Peyer's patch (tissue), 4 donors: Measurements from ENCODE around the gene NECAB3. TPM values are rescaled to one million over a fixed set of nuclear protein-coding genes. Genes with fewer than 3 reads are reported as not detected.

Source experiments
- DNase-seq, 3 donors: peaks; one replicate each; pipeline ENCODE4 v3.0.0-alpha.2; 2017 to 2019
- H3K27ac ChIP-seq, 4 donors: fragments of 200-600 bp; sonication (generic); one replicate each; pipeline ENCODE4 v1.5.1; 2016 to 2019
- H3K27me3 ChIP-seq, 2 donors: fragments of 200-600 bp; sonication (generic); one replicate each; pipeline ENCODE4 v1.5.1; 2019
- H3K36me3 ChIP-seq, 3 donors: fragments of 200-600 bp; sonication (generic); one replicate each; pipeline ENCODE4 v1.5.1; 2016 to 2019
- H3K4me1 ChIP-seq, 4 donors: fragments of 200-600 bp; sonication (generic); one replicate each; pipeline ENCODE4 v1.5.1; 2016 to 2019
- H3K4me3 ChIP-seq, 4 donors: fragments of 200-600 bp; sonication (generic); 1 replicate in 3 of 4; 2 replicates in 1 of 4; pipeline ENCODE4 v1.5.1; 2016 to 2019; ENCODE audit warnings: mild to moderate bottlenecking in 1 of 4
- H3K9me3 ChIP-seq, 4 donors: fragments of 200-600 bp; sonication (generic); one replicate each; pipeline ENCODE4 v1.5.1; 2016 to 2019; ENCODE audit warnings: mild to moderate bottlenecking in 1 of 4
- CTCF ChIP-seq, 6 experiments: fragments of 450-650 bp in 4 of 6; fragments of 200-600 bp in 2 of 6; sonication (generic) in 1 of 6; IDR thresholded peaks; one replicate each; pipeline ENCODE4 v1.5.1; 2017 to 2019; ENCODE audit warnings: antibody characterized with exemption in 6 of 6, mild to moderate bottlenecking in 3 of 6, moderate library complexity in 1 of 6
- POLR2A ChIP-seq, 2 donors: fragments of 450-650 bp; IDR thresholded peaks; one replicate each; pipeline ENCODE4 v1.5.1; 2017; ENCODE audit warnings: antibody characterized with exemption in 2 of 2, mild to moderate bottlenecking in 2 of 2, moderate library complexity in 2 of 2
- total RNA-seq, 4 donors: library from RNA; depleted of rRNA; stranded (reverse); fragments of >200 nt; gene quantifications; one replicate each; pipeline ENCODE4 v1.1.0, GENCODE V29; 2016

NECAB3 gene
- total RNA-seq, 4 donors from 2014 or later = 77.1 to 146 (median 110) TPM

- peak in 2 of 3 donors; percentile 83 to 89 for DNase-seq
- Histone ChIP-seq H3K4me3 (no peak overlapping the region), H3K36me3 (no peaks in the 10 kb centered on the region), H3K9me3 (no peaks in the 10 kb centered on the region), H3K27me3 (no peaks in the 10 kb centered on the region), H3K4me1 (peaks cover 0 to 19% (median 14%) of the 10 kb centered on the region in 4 donors), H3K27ac (peak overlapping the region in 2 of 4 donors; percentile 6 to 60)
- TF ChIP-seq CTCF (IDR thresholded peaks at IDR 0.05) (no peak), POLR2A (IDR thresholded peaks at IDR 0.05) (no peak)
These were observed 5.7 kb upstream of the NECAB3 start for GRCh38 chr20:33679758-33680485.

- Histone ChIP-seq H3K9me3 (no peaks in the 10 kb centered on the region), H3K4me1 (peaks cover 0 to 27% (median 20%) of the 10 kb centered on the region in 4 donors), H3K27ac (peak overlapping the region in 2 of 4 donors; percentile 54 to 60), H3K27me3 (no peaks in the 10 kb centered on the region), H3K4me3 (no peak overlapping the region), H3K36me3 (no peaks in the 10 kb centered on the region)
- no peak for TF ChIP-seq POLR2A (IDR thresholded peaks at IDR 0.05)
- no peak for TF ChIP-seq CTCF (IDR thresholded peaks at IDR 0.05)
- no peak for DNase-seq
These were observed 3.9 kb upstream of the NECAB3 start for GRCh38 chr20:33677991-33678702.

- H3K9me3 ChIP-seq = no peaks in the 10 kb centered on the region
- TF ChIP-seq POLR2A (IDR thresholded peaks at IDR 0.05) (no peak), CTCF (IDR thresholded peaks at IDR 0.05) (no peak)
- H3K4me3 ChIP-seq = no peak overlapping the region
- H3K4me1 ChIP-seq = peaks cover 0 to 39% (median 20%) of the 10 kb centered on the region in 4 donors
- H3K36me3 ChIP-seq = no peaks in the 10 kb centered on the region
- no peaks in the 10 kb centered on the region for H3K27me3 ChIP-seq
- no peak for DNase-seq
- peak overlapping the region in 3 of 4 donors; percentile 38 to 82 (median 54) for H3K27ac ChIP-seq
These were observed 2.7 kb upstream of the NECAB3 start for GRCh38 chr20:33676652-33677645.

- Histone ChIP-seq H3K27me3 (no peaks in the 10 kb centered on the region), H3K9me3 (no peaks in the 10 kb centered on the region), H3K4me1 (peaks cover 0 to 39% (median 20%) of the 10 kb centered on the region in 4 donors), H3K27ac (peak overlapping the region; percentile 38 to 90 (median 84)), H3K36me3 (no peaks in the 10 kb centered on the region), H3K4me3 (no peak overlapping the region)
- no peak for DNase-seq
- TF ChIP-seq CTCF (IDR thresholded peaks at IDR 0.05) (no peak), POLR2A (IDR thresholded peaks at IDR 0.05) (no peak)
These were observed 1.9 kb upstream of the NECAB3 start for GRCh38 chr20:33676121-33676520.
